ENCODE measurements around the gene CHN2.
A peak's percentile ranks its signal among the peaks of the same experiment; 100 is the strongest.

CHN2 gene

DNA sequence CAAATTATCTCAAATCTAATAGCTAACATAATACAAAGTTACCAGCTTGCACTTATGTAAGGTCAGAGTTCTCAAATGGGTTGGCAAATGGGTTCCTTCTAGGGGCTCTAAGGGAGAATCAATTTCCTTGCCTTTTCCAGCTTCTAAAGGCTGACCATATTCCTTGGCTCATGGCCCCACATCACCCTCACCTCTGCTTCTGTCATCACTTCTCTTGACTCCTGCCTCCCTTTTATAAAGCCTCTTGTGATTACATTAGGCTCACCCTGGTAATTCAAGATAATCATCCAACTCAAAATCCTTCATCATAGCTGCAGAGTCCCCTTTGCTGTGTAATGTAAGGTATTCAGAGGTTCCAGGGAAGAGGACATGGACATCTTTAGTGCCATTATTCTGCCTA is 42.1 kb downstream of the CHN2 start:
- no peak for DNase-seq (ENCODE audit: low read depth)
- no peak overlapping the region for H3K4me3 ChIP-seq (ENCODE audit: control insufficient read depth, low read depth, low read length)
- TF ChIP-seq CTCF (IDR thresholded peaks at IDR 0.05; ENCODE audit: control insufficient read depth, insufficient read depth, low read depth, low read length, missing control alignments) = no peak

DNA sequence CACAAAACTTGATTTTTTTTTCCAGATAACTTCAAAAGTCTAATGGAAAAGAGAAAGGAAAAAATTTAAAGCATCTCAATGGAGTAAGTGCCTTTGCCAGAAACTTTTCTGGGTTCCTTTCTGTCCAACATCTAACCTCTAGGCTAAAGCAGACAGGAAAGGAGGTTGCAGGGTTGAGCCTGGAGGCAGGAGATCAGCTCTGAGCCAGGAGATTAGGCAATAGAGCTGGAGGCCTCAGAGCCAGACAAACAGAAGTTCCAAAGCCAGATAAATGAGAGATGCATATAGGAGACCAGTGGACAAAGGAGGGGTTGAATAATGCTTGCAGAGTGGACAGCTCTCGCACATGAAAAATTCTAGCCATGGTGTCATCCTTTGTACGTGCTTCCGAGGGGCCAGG is 42.9 kb downstream of the CHN2 start:
- TF ChIP-seq CTCF (IDR thresholded peaks at IDR 0.05; ENCODE audit: control insufficient read depth, insufficient read depth, low read depth, low read length, missing control alignments) = no peak
- no peak overlapping the region for H3K4me3 ChIP-seq (ENCODE audit: control insufficient read depth, low read depth, low read length)
- no peak for DNase-seq (ENCODE audit: low read depth)

DNA sequence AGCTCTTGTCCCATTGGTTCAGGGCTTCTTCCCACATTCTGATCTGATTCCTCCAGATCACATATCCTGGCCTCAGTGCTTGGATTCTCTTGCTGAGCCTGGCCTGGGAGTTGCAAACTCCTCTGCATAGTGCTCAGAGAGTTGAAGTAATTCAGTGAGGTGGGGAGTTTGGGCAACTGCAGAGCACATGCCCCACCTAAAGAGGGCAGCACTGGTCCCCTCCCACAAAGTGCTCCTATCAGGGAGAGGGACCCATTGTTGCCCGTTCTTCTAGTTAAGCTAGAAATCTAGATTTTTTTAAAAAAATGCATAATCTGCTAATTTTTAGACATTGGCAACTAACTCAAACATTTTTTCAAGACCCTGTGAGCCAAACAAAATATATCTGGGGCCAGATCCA is 45.1 kb downstream of the CHN2 start:
- DNase-seq (ENCODE audit: low read depth) = no peak
- peak; percentile 19 for TF ChIP-seq CTCF (IDR thresholded peaks at IDR 0.05; ENCODE audit: control insufficient read depth, insufficient read depth, low read depth, low read length, missing control alignments)
- H3K4me3 ChIP-seq (ENCODE audit: control insufficient read depth, low read depth, low read length) = no peak overlapping the region

- no peak for DNase-seq (ENCODE audit: low read depth)
- TF ChIP-seq CTCF (IDR thresholded peaks at IDR 0.05; ENCODE audit: control insufficient read depth, insufficient read depth, low read depth, low read length, missing control alignments) = no peak
- no peak overlapping the region for H3K4me3 ChIP-seq (ENCODE audit: control insufficient read depth, low read depth, low read length)
Observed at GRCh38 chr7:29242265-29242664, 47.7 kb downstream of the CHN2 start.

DNA sequence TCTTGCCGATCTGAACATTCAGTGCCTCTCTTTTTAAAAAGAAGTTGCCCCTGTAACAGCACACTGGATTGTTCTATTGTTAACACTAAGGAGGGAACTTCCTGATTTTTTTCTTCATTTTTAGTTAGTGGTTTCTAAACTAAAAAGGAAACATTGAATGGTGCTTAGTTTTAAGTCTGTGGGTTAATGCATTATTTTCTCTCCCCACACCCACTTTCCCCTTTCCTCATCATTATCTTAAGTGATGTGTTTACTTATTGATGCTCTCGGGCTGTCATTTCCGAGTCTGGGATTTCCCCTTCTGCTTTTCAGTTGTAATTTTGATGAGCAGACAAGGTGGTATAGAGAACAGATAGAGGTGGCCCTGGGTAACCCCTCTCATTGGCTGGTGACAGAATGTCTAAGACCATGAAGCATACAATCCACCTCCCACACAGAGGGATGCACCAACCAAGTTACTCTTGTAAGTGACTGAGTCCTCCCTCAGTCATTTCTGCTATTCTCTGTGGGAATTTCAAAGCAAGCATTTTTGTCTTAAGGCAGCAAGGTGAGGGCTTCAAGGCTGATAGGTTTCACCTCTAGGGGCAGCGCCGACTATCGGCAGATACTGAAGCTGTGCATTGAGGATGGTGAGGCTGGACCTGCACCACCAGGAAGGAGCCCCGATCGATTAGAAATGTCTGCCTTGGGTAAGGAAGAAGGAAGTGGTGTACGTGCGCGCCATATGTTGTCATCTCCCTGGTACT is 49.5 kb downstream of the CHN2 start:
- no peak for DNase-seq (ENCODE audit: low read depth)
- TF ChIP-seq CTCF (IDR thresholded peaks at IDR 0.05; ENCODE audit: control insufficient read depth, insufficient read depth, low read depth, low read length, missing control alignments) = no peak
- H3K4me3 ChIP-seq (ENCODE audit: control insufficient read depth, low read depth, low read length) = no peak overlapping the region

- no peak for DNase-seq (ENCODE audit: low read depth)
- TF ChIP-seq CTCF (IDR thresholded peaks at IDR 0.05; ENCODE audit: control insufficient read depth, insufficient read depth, low read depth, low read length, missing control alignments) = no peak
- no peak overlapping the region for H3K4me3 ChIP-seq (ENCODE audit: control insufficient read depth, low read depth, low read length)
Observed at GRCh38 chr7:29247224-29247962, 52.8 kb downstream of the CHN2 start.
